K562 (cell line): ENCODE results near the gene DBP. TPM values are rescaled to one million over a fixed set of nuclear protein-coding genes. Genes with fewer than 3 reads are reported as not detected.

Experiments used
- CTBP1 ChIP-seq: fragments of 450-650 bp; IDR thresholded peaks from 2 replicates; pipeline ENCODE4 v1.6.1; 2016; ENCODE audit warnings: borderline replicate concordance
- FOXK2 ChIP-seq, 2 experiments: fragments of 450-650 bp; IDR thresholded peaks in 1 of 2; conservative IDR thresholded peaks in 1 of 2; 2 replicates each; pipeline ENCODE4 v1.6.1; 2016; ENCODE audit warnings: low read depth in 2 of 2, mild to moderate bottlenecking in 1 of 2
- FOXP1 ChIP-seq: sonication (generic); formaldehyde crosslinking; IDR thresholded peaks from 2 replicates; pipeline ENCODE4 v1.8.0; 2022; ENCODE audit warnings: mild to moderate bottlenecking, missing genetic modification reagents
- KLF1 ChIP-seq: fragments of 450-650 bp; IDR thresholded peaks from 2 replicates; pipeline ENCODE4 v1.6.1; 2016; ENCODE audit warnings: missing genetic modification characterization, missing compliant biosample characterization
- NONO ChIP-seq, 2 experiments: fragments of 200-400 bp in 1 of 2; fragments of 450-650 bp in 1 of 2; formaldehyde crosslinking in 1 of 2; IDR thresholded peaks; 2 replicates each; pipeline ENCODE4 v1.6.1; 2017; ENCODE audit warnings: low read depth in 2 of 2, mild to moderate bottlenecking in 2 of 2, moderate library complexity in 2 of 2, low read length in 1 of 2
- SOX6 ChIP-seq: fragments of 450-650 bp; IDR thresholded peaks from 2 replicates; pipeline ENCODE4 v1.6.1; 2014; ENCODE audit warnings: mild to moderate bottlenecking
- SPI1 ChIP-seq: IDR thresholded peaks from 2 replicates; pipeline ENCODE4 v1.6.1; 2011; ENCODE audit warnings: low read depth, low read length, control low read depth, borderline replicate concordance
- TGIF2 ChIP-seq: sonication (generic); formaldehyde crosslinking; IDR thresholded peaks from 2 replicates; pipeline ENCODE4 v1.8.1; 2022; ENCODE audit warnings: mild to moderate bottlenecking, missing genetic modification reagents, moderate library complexity
- USF2 ChIP-seq: sonication (generic); formaldehyde crosslinking; IDR thresholded peaks from 2 replicates; pipeline ENCODE4 v1.5.0; 2020; ENCODE audit warnings: missing genetic modification reagents
- ZSCAN32 ChIP-seq: fragments of 450-650 bp; formaldehyde crosslinking; IDR thresholded peaks from 2 replicates; pipeline ENCODE4 v1.4.0; 2020; ENCODE audit warnings: mild to moderate bottlenecking, moderate library complexity
- polyA plus RNA-seq, 8 experiments: library from polyadenylated mRNA; depleted of rRNA in 4 of 8; stranded (reverse) in 5 of 8; unstranded in 3 of 8; fragments of >200 nt; fragmentation: Nextera tagmentation in 2 of 8; fragmentation: Illumina TruSeq in 1 of 8; extraction: Ambion mirVana in 2 of 8; extraction: Trizol in 1 of 8; gene quantifications; 2 replicates each; pipeline versions ENCODE4 v1.2.1 to v1.2.3, GENCODE V29; 2011 to 2014; ENCODE audit warnings: inconsistent platforms in 1 of 8, missing spikeins in 1 of 8
- total RNA-seq, 7 experiments: library from RNA; depleted of rRNA in 6 of 7; stranded (reverse); fragments of >200 nt in 6 of 7; fragmentation: Illumina TruSeq in 2 of 7; extraction: Trizol in 2 of 7; gene quantifications; 2 replicates each; pipeline versions ENCODE4 v1.2.1 to v1.2.3, GENCODE V29; 2011 to 2021; ENCODE audit warnings: low replicate concordance in 1 of 7
- TF ChIP-seq, protein P1 (sequence below): sonication (generic); formaldehyde crosslinking; IDR thresholded peaks from 2 replicates; pipeline ENCODE4 v1.8.1; 2023; ENCODE audit warnings: mild to moderate bottlenecking, missing genetic modification reagents

The DBP gene
- total and polyA plus RNA-seq, 9 of the 15 experiments (the other 6 are each of a cell fraction or from before 2014, with no cell fraction given) = 0.25 to 5.5 (median 1.8) TPM

DNA sequence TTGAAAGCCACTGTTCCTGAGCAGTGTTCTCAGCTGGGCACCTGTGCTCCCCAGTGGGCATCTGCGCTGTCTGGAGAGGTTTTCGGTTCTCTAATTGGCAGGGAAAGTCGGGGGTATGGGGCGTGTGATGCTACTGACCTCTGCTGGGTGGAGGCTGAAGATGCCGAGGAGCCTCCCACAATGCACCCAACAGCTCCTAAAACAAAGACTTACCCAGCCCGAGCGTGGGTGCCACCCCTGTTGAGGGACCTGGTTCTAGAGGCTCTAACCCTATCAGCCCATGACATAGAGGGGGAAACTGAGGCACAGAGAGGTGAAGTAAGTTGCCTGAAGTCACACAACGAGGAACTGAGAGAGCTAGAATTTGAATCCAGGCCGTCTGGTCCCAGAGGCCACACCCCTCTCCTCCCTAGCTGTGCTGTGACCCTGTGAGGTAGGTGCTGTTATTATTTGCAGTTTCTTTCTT is 28.3 kb downstream of the DBP start (continued):
- TF ChIP-seq, protein P1, sequence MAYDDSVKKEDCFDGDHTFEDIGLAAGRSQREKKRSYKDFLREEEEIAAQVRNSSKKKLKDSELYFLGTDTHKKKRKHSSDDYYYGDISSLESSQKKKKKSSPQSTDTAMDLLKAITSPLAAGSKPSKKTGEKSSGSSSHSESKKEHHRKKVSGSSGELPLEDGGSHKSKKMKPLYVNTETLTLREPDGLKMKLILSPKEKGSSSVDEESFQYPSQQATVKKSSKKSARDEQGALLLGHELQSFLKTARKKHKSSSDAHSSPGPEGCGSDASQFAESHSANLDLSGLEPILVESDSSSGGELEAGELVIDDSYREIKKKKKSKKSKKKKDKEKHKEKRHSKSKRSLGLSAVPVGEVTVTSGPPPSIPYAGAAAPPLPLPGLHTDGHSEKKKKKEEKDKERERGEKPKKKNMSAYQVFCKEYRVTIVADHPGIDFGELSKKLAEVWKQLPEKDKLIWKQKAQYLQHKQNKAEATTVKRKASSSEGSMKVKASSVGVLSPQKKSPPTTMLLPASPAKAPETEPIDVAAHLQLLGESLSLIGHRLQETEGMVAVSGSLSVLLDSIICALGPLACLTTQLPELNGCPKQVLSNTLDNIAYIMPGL (CRISPR knock-in tag) = no peak
- TF ChIP-seq CTBP1 (peak; percentile 55), ZSCAN32 (CRISPR knock-in tag) (no peak), USF2 (CRISPR knock-in tag) (no peak), FOXK2 (conservative IDR thresholded peaks at IDR 0.05 in 1 of 2, IDR thresholded peaks at IDR 0.05 in 1 of 2; ENCODE audit: low read depth in 2 of 2) (no peak), NONO (IDR thresholded peaks at IDR 0.05; ENCODE audit: low read depth in 2 of 2, low read length in 1 of 2) (no peak), SPI1 (no peak), FOXP1 (CRISPR knock-in tag) (no peak), SOX6 (no peak), TGIF2 (CRISPR knock-in tag) (no peak), KLF1 (tag) (no peak)
